Activated CD4-positive, alpha-beta T cell treated with anti-CD3 and anti-CD28 coated beads, Interleukin-2, Interleukin-6, amounts not matched to agents 100 ng/mL and 50 ng/mL, durations not matched to agents 16 hours and 8 hours (primary cell): Measurements from ENCODE around the gene INHBC.

ENCODE experiments used
- DNase-seq: peaks from one replicate; pipeline ENCODE4 v3.0.0-alpha.2; 2020

INHBC gene

DNA sequence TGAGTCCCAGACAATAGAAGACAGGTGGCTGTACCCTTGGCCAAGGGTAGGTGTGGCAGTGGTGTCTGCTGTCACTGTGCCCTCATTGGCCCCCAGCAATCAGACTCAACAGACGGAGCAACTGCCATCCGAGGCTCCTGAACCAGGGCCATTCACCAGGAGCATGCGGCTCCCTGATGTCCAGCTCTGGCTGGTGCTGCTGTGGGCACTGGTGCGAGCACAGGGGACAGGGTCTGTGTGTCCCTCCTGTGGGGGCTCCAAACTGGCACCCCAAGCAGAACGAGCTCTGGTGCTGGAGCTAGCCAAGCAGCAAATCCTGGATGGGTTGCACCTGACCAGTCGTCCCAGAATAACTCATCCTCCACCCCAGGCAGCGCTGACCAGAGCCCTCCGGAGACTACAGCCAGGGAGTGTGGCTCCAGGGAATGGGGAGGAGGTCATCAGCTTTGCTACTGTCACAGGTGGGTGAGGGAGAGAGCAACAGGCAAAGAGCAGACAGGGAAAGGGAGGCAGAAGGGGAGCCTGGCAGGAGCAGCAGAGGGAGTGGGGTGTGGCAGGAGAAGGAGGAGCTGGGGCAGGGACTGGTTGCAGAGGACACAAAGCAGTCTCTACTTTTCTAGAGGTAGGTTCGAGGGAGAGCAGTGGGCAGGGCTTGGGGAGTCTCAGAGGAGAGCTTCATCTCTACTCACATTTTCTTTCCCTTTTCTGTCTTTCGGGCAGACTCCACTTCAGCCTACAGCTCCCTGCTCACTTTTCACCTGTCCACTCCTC lies 21.0 kb downstream of the INHBC start:
- no peak for DNase-seq

DNA sequence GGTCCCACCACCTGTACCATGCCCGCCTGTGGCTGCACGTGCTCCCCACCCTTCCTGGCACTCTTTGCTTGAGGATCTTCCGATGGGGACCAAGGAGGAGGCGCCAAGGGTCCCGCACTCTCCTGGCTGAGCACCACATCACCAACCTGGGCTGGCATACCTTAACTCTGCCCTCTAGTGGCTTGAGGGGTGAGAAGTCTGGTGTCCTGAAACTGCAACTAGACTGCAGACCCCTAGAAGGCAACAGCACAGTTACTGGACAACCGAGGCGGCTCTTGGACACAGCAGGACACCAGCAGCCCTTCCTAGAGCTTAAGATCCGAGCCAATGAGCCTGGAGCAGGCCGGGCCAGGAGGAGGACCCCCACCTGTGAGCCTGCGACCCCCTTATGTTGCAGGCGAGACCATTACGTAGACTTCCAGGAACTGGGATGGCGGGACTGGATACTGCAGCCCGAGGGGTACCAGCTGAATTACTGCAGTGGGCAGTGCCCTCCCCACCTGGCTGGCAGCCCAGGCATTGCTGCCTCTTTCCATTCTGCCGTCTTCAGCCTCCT lies 21.6 kb downstream of the INHBC start:
- peak; percentile 77 for DNase-seq

DNA sequence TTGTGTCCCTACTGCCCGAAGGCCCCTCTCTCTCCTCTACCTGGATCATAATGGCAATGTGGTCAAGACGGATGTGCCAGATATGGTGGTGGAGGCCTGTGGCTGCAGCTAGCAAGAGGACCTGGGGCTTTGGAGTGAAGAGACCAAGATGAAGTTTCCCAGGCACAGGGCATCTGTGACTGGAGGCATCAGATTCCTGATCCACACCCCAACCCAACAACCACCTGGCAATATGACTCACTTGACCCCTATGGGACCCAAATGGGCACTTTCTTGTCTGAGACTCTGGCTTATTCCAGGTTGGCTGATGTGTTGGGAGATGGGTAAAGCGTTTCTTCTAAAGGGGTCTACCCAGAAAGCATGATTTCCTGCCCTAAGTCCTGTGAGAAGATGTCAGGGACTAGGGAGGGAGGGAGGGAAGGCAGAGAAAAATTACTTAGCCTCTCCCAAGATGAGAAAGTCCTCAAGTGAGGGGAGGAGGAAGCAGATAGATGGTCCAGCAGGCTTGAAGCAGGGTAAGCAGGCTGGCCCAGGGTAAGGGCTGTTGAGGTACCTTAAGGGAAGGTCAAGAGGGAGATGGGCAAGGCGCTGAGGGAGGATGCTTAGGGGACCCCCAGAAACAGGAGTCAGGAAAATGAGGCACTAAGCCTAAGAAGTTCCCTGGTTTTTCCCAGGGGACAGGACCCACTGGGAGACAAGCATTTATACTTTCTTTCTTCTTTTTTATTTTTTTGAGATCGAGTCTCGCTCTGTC lies 22.3 kb downstream of the INHBC start:
- no peak for DNase-seq

DNA sequence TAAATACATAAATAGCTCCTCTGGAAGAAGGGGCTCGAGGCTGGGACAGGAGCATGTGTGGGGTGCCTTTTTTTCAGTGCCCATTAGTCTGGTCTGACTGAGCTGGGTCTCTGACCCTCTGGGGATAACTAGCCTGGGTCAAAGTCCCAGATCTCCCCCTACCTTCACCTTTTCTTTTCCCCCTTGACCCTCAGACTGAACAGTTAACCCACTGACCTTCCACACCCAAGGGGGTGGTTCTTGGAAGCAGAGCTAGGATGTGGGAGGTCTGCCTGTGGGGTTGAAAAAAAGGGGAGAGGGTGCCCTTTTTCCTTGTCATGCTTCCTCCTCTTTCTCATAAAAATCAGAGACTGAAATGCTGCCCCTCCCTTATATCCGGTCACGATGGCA lies 24.1 kb downstream of the INHBC start:
- DNase-seq = no peak

DNA sequence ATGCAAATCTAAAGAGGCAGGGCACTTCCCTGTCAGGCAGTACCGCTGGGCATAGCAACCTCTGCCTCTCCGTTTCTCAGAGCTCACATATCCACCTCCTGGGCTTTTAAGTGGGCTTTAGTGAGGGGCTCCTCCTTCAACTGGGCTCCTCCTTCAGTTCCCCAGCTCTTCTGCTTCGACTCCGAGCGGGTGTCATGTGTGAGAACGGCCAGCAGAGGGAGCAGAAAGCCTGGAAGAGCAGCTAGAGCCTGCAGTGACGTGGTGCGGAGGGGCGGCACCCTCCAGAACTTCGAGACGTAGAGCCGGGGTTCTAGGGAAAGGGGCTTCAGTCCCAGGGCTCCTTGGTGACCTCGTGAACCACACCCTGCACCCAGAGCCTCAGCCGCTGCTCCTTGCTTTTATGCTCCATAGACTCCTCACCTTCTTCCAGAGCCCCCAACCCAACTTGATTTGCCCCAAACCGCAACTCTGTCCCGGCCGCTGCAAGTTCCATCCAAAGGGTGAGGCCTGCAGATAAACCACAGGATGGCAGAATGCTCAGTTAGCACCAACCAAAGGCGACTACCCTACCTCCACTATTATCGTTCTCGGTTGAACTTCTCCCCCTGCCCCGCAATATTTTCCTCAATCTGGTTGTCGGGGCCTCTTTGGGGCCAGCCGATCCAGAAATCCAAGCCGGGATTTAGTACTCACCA lies 24.6 kb downstream of the INHBC start:
- DNase-seq = peak; percentile 96

DNA sequence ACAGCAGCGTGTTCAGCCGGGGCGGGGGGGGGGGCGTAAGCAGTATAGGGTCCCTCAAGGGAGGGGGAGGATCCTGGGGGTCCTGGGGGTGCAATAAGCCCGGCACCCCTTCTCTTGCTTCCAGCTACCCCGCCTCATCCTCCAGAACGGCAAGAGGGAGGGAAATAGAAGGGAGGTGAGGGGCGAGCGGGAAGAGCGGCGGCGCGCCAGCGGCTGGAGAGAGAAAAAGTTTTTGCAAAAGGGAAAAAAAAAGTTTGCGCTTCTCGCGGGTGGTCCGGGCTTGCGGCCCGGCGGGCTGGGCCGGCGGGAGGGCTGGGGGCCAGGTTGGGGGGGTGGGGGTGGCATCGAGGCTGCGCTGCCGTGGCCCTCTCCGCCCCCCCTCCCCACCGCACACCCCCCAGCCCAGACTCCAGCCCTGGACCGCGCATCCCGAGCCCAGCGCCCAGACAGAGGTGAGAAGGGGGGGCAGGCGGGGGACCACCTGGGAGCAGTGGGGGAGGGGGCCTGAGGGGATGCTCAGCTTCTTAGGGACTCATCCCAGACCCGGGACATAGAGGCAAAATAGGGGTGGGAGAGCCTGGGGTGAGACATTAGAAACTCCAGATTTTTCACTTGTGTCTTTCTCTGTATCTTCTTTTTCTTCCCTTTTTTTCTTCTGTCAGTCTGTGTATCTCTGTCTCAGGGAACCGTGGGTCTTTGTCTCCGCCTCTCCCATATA lies 25.3 kb downstream of the INHBC start, which contains the start of gene GLI1:
Gene GLI1 (plus strand): TSS at position 36 of the 718 bp plus-strand sequence. CDS start 3,907 bp downstream, outside the sequence.
- no peak for DNase-seq

DNA sequence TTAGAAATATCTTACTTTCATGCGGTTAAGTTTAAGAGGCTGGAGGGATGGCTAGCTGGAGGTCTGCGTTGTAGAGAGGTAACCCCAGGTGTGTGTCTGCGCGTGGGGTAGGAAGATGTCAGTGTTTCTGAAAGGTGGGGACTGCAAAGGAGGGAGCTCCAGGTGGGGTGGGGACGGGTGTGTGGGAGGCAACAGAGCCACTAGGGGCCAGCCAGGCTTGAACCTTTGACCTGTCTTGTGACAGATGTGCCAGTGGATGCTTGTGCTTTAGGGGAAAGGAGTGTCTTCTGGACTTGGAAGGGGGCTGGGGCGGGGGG lies 25.8 kb downstream of the INHBC start:
- peak; percentile 17 for DNase-seq

DNA sequence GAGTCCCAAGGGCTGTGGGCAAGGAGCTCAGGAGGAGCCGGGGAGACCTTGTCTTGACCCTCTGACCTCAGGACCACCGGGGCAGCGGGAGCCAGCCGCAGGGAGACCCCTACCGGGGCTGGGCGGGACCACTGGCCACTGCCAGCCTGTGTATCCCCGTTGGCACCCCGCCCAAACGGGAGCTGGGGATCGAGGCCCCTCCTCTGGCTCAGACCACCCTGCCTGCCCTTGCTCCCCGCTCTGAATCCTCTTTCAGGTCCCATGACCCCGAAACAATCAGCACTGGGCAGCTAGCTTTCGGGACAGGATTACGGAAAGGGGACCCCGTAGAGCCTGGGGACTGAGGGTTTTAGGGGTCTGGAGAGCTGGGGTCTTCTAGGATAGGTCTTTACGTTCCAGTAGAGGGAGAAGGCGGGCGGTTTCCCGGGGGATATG lies 26.3 kb downstream of the INHBC start:
- no peak for DNase-seq

DNA sequence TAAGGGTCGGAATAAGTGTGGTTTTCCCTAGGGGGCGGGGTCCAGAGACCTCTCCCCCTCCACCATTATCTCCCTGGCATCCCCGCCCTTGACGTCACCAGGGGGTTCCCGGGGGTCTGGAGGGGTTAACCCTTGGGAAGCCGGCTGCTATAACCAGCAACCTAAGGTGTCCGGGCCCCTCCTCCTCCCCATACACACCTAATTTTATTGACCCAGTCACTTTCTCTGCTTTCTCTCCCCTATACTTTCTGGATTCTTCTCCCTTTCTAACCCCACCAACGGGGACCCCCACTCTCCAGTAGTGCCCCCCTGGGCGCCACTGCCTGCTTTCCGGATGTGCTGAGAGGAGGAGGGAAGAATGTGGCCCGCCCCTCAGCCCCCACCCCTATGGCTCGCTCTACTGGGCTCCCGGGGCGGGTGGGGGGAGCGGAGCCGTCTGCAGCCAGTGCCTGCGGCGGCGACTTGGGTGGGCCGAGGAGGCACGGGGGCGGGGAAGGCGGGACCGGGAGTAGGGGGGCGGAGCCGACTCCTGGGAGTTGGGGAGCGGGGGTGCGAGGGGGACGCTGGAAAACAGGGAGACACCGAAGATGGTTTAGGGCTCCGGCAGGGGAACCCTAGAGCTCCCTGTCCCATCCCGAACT lies 26.8 kb downstream of the INHBC start:
- DNase-seq = no peak

DNA sequence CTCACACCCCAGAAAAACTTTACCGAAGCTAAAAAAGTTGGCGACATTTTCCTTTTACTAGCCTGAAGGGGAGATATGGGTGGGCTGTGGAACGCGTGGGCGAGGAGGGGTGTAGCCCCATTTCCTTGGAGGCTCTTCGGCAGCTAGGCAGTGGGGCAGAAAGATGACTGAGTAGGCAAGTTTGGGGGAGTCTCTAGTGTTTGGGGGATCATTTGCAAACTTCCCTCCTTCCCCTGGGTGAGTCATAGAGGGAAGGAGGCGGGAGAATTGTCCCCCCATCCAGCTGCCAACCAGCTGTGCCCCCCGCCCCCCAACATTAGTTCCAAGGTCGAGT lies 27.3 kb downstream of the INHBC start:
- DNase-seq = no peak

DNA sequence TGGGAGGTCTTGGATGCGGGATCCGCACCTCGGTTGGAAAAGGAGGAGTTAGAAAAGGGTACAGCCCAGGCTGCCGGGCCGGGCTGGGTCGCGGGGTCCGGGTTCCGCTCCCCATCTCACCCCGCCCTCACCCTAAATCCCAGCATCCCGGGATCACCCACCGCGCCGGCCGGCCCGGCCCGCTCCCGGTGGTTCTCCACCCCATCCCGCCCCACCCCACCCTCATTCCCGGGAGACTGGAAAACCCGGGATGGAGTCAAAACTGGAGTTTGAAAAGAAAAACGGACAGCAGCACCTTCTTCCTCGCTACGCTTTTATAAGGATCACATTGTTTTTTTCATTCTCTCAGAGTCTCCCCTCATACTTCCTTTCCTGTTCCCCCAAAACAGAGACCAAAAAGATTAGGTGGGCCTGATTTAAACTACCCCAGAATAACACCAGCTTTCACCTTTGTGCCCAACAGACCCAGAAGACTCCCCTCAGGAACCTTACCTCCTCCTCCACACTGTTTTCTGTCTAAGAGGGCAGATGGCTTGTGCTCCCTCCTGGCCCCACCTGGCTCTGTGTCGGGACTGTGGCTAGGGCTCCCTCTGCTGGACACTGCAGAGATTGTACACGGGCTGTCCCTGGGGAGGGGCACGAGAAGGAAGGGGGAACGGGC lies 27.8 kb downstream of the INHBC start:
- peak; percentile 96 for DNase-seq

DNA sequence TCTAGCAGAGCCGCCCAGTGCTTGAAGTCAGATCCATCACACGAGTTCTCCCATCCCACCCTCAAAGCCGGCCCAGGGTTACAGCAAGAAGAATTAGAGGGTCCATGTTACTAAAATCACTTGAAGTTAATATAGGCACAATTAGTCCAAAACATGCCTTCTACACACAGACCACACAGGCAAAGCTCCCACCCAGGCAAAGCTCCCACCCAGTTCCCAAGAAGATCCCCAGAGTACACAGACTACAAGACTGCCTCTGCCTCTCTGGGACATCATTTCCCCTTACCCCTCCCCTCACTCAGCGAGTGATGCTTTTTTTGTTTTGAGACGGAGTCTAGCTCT lies 28.3 kb downstream of the INHBC start:
- no peak for DNase-seq

DNA sequence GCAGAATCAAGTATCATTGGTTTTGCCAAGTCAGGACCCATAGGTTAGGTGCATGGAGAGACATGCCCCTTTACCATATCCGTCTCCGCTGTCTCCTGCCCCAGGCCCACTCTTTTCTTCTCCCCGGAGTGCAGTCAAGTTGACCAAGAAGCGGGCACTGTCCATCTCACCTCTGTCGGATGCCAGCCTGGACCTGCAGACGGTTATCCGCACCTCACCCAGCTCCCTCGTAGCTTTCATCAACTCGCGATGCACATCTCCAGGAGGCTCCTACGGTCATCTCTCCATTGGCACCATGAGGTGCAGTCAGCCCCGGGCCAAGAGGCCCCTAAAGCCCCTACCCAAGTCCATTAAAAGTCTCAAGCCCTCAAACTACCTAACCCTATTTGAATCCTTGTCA lies 30.0 kb downstream of the INHBC start:
- DNase-seq = no peak

DNA sequence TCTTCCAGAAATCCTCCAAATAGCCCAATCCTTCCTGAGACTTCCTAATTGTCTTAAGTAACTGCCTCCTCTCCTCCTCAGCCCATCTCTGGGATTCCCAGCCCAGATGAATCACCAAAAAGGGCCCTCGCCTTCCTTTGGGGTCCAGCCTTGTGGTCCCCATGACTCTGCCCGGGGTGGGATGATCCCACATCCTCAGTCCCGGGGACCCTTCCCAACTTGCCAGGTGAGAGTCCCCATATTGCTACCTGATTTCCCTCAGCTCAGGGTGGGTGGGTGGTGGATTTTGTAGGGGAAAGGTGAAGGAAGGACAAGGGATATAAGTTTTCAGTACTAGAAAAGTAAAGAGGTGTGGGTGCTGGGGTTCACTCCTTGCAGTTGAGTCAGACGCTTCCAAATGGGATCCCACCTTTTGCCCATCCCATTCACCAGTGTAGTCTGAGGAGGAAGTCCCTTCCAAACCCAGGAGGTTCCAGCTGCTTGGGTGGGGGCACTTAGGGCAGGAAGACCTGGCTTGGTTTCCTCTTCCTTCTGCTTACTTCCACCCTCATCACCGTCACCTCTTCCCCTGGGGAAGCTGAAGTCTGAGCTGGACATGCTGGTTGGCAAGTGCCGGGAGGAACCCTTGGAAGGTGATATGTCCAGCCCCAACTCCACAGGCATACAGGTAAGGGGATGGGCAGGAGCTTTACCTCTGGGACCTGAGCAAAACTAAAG lies 30.6 kb downstream of the INHBC start:
- DNase-seq = no peak

DNA sequence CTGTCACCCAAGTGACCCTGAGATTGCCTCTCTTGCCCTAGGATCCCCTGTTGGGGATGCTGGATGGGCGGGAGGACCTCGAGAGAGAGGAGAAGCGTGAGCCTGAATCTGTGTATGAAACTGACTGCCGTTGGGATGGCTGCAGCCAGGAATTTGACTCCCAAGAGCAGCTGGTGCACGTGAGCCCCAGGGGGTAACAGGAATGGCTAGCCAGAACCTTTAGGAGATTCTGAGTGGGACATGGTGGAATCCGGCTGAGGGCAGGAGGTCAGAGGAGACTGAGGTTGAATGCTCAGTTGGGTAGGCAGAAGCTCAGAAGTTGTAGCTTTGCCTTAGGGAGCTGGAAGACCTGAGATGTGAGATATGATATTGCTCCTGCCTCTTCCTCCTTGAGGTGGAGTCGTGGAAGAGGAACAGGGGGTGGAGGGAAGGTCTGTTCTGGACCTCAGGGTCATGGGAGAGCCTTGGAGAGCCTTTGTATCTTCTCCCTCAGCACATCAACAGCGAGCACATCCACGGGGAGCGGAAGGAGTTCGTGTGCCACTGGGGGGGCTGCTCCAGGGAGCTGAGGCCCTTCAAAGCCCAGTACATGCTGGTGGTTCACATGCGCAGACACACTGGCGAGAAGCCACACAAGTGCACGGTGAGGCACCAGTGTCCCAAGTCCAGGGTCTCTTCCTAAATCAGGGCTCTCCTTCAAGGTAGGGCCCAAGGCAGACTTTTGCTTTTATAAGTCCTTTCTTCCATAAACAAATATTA lies 31.3 kb downstream of the INHBC start:
- DNase-seq = no peak

DNA sequence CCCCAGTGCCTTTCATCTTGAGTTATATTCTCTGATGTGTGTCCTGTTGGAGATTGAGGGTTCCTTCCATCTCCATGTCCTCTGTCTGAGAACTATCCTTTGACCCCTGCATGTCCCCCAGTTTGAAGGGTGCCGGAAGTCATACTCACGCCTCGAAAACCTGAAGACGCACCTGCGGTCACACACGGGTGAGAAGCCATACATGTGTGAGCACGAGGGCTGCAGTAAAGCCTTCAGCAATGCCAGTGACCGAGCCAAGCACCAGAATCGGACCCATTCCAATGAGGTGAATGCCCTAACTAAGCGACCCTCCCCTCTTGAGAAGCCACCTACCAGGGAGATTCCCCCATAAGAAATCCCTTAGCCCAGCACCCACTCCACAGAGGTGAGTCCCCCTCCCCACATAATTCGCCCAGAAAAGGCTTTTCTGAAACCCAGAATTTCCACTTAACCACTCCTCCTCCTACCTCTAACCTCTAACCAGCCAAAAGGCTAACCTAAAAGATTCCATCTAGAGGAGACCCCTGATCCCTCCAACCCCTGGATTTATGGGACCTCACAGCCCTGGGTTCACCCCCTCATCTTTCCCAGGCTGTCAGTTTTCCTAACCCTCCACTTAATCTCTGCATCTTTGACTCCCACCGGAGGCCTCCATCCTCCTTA lies 32.8 kb downstream of the INHBC start:
- DNase-seq = no peak

DNA sequence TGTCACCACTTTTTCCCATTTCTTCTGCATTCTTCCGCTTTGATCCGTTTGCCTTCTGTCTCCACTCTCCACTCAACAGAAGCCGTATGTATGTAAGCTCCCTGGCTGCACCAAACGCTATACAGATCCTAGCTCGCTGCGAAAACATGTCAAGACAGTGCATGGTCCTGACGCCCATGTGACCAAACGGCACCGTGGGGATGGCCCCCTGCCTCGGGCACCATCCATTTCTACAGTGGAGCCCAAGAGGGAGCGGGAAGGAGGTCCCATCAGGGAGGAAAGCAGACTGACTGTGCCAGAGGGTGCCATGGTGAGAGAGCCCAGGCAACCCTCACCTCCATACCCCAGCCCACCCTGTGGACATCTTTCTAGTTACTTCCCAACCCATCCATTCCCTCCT lies 33.3 kb downstream of the INHBC start:
- DNase-seq = no peak

DNA sequence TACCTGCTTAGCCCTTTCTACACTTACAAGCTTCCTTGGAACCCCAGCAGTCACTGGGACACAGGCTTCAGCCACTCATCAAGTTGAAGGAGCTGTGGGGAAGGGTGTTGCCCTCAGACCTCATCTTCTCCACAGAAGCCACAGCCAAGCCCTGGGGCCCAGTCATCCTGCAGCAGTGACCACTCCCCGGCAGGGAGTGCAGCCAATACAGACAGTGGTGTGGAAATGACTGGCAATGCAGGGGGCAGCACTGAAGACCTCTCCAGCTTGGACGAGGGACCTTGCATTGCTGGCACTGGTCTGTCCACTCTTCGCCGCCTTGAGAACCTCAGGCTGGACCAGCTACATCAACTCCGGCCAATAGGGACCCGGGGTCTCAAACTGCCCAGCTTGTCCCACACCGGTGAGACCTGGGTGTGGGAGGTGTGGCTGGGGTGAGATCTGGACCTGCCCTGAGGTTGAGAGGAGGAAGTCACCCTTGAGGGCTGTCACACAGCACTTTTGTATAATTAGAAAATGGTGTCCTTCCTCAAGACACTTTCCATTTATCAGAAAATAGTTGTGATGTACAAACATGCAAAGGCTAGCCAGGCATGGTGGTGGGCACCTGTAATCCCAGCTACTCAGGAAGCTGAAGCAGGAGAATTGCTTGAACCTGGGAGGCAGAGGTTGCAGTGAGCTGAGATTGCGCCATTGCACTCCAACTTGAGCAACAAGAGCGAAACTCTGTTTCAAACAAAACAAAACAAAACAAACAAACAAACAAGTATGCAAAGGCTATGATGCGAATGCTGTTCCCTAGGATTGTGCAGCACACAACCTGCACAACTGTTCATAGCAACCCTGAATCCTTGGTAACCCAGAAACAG lies 34.9 kb downstream of the INHBC start:
- DNase-seq = no peak
